Neutrophil (primary cell): ENCODE measurements around the gene SYTL2.

ENCODE experiments used
- H3K27ac ChIP-seq: fragments of 200-600 bp; sonication (generic); 2 replicates; pipeline ENCODE4 v1.5.1; 2016; ENCODE audit warnings: mild to moderate bottlenecking, moderate library complexity
- H3K27me3 ChIP-seq: fragments of 200-600 bp; sonication (generic); 2 replicates; pipeline ENCODE4 v1.6.0; 2016; ENCODE audit warnings: mild to moderate bottlenecking
- H3K36me3 ChIP-seq: fragments of 200-600 bp; sonication (generic); 2 replicates; pipeline ENCODE4 v1.5.1; 2017
- H3K4me1 ChIP-seq, 2 experiments: fragments of 200-600 bp in 1 of 2; sonication (generic) in 1 of 2; 1 replicate in 1 of 2; 2 replicates in 1 of 2; pipeline versions ENCODE4 v1.5.1 to v1.6.1; 2013 to 2016; ENCODE audit warnings: low read depth in 1 of 2, low read length in 1 of 2, mild to moderate bottlenecking in 1 of 2, moderate library complexity in 1 of 2; ENCODE audit not compliant: control insufficient read depth in 1 of 2, insufficient read depth in 1 of 2
- H3K4me3 ChIP-seq, 2 experiments: fragments of 200-600 bp in 1 of 2; sonication (generic) in 1 of 2; 1 replicate in 1 of 2; 2 replicates in 1 of 2; pipeline ENCODE4 v1.5.1; 2013 to 2016; ENCODE audit warnings: low read depth in 1 of 2, low read length in 1 of 2, mild to moderate bottlenecking in 1 of 2, moderate library complexity in 1 of 2
- H3K9me3 ChIP-seq: fragments of 200-600 bp; sonication (generic); 2 replicates; pipeline ENCODE4 v1.5.1; 2016
- CTCF ChIP-seq: fragments of 200-600 bp; sonication (generic); IDR thresholded peaks from 2 replicates; pipeline ENCODE4 v1.5.1; 2016; ENCODE audit warnings: antibody characterized with exemption

SYTL2 gene

GRCh38 chr11:85762226-85762625, 48.7 kb downstream of the SYTL2 start:
- H3K27ac ChIP-seq: no peak overlapping the region
- H3K4me1 ChIP-seq: no peaks in the 10 kb centered on the region
- H3K9me3 ChIP-seq: no peaks in the 10 kb centered on the region
- no peaks in the 10 kb centered on the region for H3K27me3 ChIP-seq
- no peak overlapping the region for H3K4me3 ChIP-seq
- TF ChIP-seq CTCF: no peak
- no peaks in the 10 kb centered on the region for H3K36me3 ChIP-seq

- no peak for TF ChIP-seq CTCF
- Histone ChIP-seq H3K4me1 (no peaks in the 10 kb centered on the region), H3K27ac (no peak overlapping the region), H3K4me3 (no peak overlapping the region), H3K36me3 (no peaks in the 10 kb centered on the region), H3K9me3 (no peaks in the 10 kb centered on the region), H3K27me3 (no peaks in the 10 kb centered on the region)
Measured at GRCh38 chr11:85759915-85760314, 51.0 kb downstream of the SYTL2 start.

GRCh38 chr11:85758480-85759039, 52.4 kb downstream of the SYTL2 start:
- no peaks in the 10 kb centered on the region for H3K27me3 ChIP-seq
- H3K36me3 ChIP-seq: no peaks in the 10 kb centered on the region
- no peaks in the 10 kb centered on the region for H3K9me3 ChIP-seq
- no peak overlapping the region for H3K4me3 ChIP-seq
- H3K4me1 ChIP-seq: no peaks in the 10 kb centered on the region
- H3K27ac ChIP-seq: no peak overlapping the region
- no peak for TF ChIP-seq CTCF

- H3K9me3 ChIP-seq: no peaks in the 10 kb centered on the region
- no peaks in the 10 kb centered on the region for H3K27me3 ChIP-seq
- no peaks in the 10 kb centered on the region for H3K36me3 ChIP-seq
- no peak overlapping the region for H3K27ac ChIP-seq
- peaks cover 4 to 5% of the 10 kb centered on the region in 2 experiments for H3K4me1 ChIP-seq
- no peak overlapping the region for H3K4me3 ChIP-seq
- no peak for TF ChIP-seq CTCF
Measured at GRCh38 chr11:85758026-85758425, 52.9 kb downstream of the SYTL2 start.

- Histone ChIP-seq H3K4me3 (no peak overlapping the region), H3K27me3 (no peaks in the 10 kb centered on the region), H3K9me3 (no peaks in the 10 kb centered on the region), H3K36me3 (no peaks in the 10 kb centered on the region), H3K4me1 (peaks cover 7 to 8% of the 10 kb centered on the region in 2 experiments), H3K27ac (no peak overlapping the region)
- TF ChIP-seq CTCF: no peak
Measured at GRCh38 chr11:85756401-85757200, 54.3 kb downstream of the SYTL2 start.
